ENCODE data around the gene PKP1.
"Not testable (repeated sequence)": the region's sequence is repeated elsewhere in the genome, so short reads cannot be mapped to it uniquely, and the experiment has no call there.

The PKP1 gene

GRCh38 chr1:201254625-201255478 is 28.5 kb upstream of the PKP1 start:
- TF ChIP-seq CTCF (IDR thresholded peaks at IDR 0.05; ENCODE audit: insufficient read depth, low read depth, low read length, missing control alignments) = peak; percentile 96
- peak; percentile 44 for DNase-seq (ENCODE audit: low read depth)
- H3K4me3 ChIP-seq (ENCODE audit: low read length) = no peak overlapping the region

GRCh38 chr1:201255479-201256362 is 27.6 kb upstream of the PKP1 start:
- no peak overlapping the region for H3K4me3 ChIP-seq (ENCODE audit: low read length)
- no peak for TF ChIP-seq CTCF (IDR thresholded peaks at IDR 0.05; ENCODE audit: insufficient read depth, low read depth, low read length, missing control alignments)
- no peak for DNase-seq (ENCODE audit: low read depth)

GRCh38 chr1:201258132-201258531 is 25.2 kb upstream of the PKP1 start:
- H3K4me3 ChIP-seq (ENCODE audit: low read length); DNase-seq (ENCODE audit: low read depth): not testable (repeated sequence)

- no peak overlapping the region for H3K4me3 ChIP-seq (ENCODE audit: low read length)
- no peak for TF ChIP-seq CTCF (IDR thresholded peaks at IDR 0.05; ENCODE audit: insufficient read depth, low read depth, low read length, missing control alignments)
- DNase-seq (ENCODE audit: low read depth) = no peak
Measured at GRCh38 chr1:201258763-201259230, 24.5 kb upstream of the PKP1 start.

GRCh38 chr1:201259476-201260235 is 23.6 kb upstream of the PKP1 start:
- peak; percentile 24 for TF ChIP-seq CTCF (IDR thresholded peaks at IDR 0.05; ENCODE audit: insufficient read depth, low read depth, low read length, missing control alignments)
- H3K4me3 ChIP-seq (ENCODE audit: low read length) = peak overlapping the region; percentile 9
- peak; percentile 89 for DNase-seq (ENCODE audit: low read depth)

- peak; percentile 40 for DNase-seq (ENCODE audit: low read depth)
- TF ChIP-seq CTCF (IDR thresholded peaks at IDR 0.05; ENCODE audit: insufficient read depth, low read depth, low read length, missing control alignments) = no peak
- H3K4me3 ChIP-seq (ENCODE audit: low read length) = peak overlapping the region; percentile 9
Measured at GRCh38 chr1:201260236-201260590, 23.1 kb upstream of the PKP1 start.

Data from epithelial cell of esophagus (primary cell).